GM23338 (cell line): ENCODE measurements around the gene SORCS2. TPM values are rescaled to one million over a fixed set of nuclear protein-coding genes. Genes with fewer than 3 reads are reported as not detected.

Experiments
- ATAC-seq: fragments of 200-7000 bp; cut with Tn5 transposase; 3 replicates; pipeline ENCODE4 v1.9.1; 2020
- DNase-seq: peaks from one replicate; pipeline ENCODE4 v3.0.0-alpha.2; 2015; ENCODE audit warnings: low spot score
- H2AFZ ChIP-seq: fragments of 200-600 bp; sonication (generic); 2 replicates; pipeline ENCODE4 v1.8.0; 2016; ENCODE audit warnings: antibody characterized with exemption, mild to moderate bottlenecking, moderate library complexity
- H3F3A ChIP-seq: fragments of 200-600 bp; sonication (generic); replicated peaks from 2 replicates; pipeline ENCODE4 v1.8.0; 2017; ENCODE audit warnings: antibody characterized with exemption, mixed run types, low read depth
- H3K27ac ChIP-seq: fragments of 200-600 bp; sonication (generic); 2 replicates; pipeline ENCODE4 v1.6.1; 2016; ENCODE audit warnings: low read depth
- H3K27me3 ChIP-seq: fragments of 200-600 bp; sonication (generic); 2 replicates; pipeline ENCODE4 v1.8.0; 2016; ENCODE audit warnings: mild to moderate bottlenecking, mixed run types, moderate library complexity; ENCODE audit not compliant: insufficient read depth
- H3K36me3 ChIP-seq: fragments of 200-600 bp; sonication (generic); 2 replicates; pipeline ENCODE4 v1.8.0; 2016; ENCODE audit warnings: mild to moderate bottlenecking; ENCODE audit not compliant: insufficient read depth
- H3K4me1 ChIP-seq: fragments of 200-600 bp; sonication (generic); 2 replicates; pipeline ENCODE4 v1.8.0; 2016; ENCODE audit warnings: mild to moderate bottlenecking, moderate library complexity; ENCODE audit not compliant: insufficient read depth
- H3K4me2 ChIP-seq: fragments of 200-600 bp; sonication (generic); 2 replicates; pipeline ENCODE4 v1.7.1; 2017; ENCODE audit warnings: mixed run types
- H3K4me3 ChIP-seq: fragments of 200-600 bp; sonication (generic); 2 replicates; pipeline ENCODE4 v1.6.1; 2016; ENCODE audit warnings: mixed run types
- H3K79me2 ChIP-seq: fragments of 200-600 bp; sonication (generic); replicated peaks from 2 replicates; pipeline ENCODE4 v1.8.0; 2017; ENCODE audit warnings: mild to moderate bottlenecking; ENCODE audit not compliant: insufficient read depth
- H3K9me2 ChIP-seq: fragments of 200-600 bp; sonication (generic); 2 replicates; pipeline ENCODE4 v1.8.0; 2017; ENCODE audit not compliant: insufficient read depth
- H4K20me1 ChIP-seq: fragments of 200-600 bp; sonication (generic); replicated peaks from 2 replicates; pipeline ENCODE4 v1.8.0; 2017; ENCODE audit warnings: mild to moderate bottlenecking; ENCODE audit not compliant: insufficient read depth
- H3K27ac Mint-ChIP-seq: 2 replicates; pipeline ENCODE4 v1.8.0; 2020; ENCODE audit warnings: inconsistent platforms, mild to moderate bottlenecking, moderate library complexity, mixed read lengths
- H3K27me3 Mint-ChIP-seq: 3 replicates; pipeline ENCODE4 v1.8.0; 2022; ENCODE audit warnings: low read depth, mild to moderate bottlenecking, moderate library complexity, mixed read lengths, inconsistent platforms; ENCODE audit not compliant: insufficient read depth, poor library complexity
- H3K36me3 Mint-ChIP-seq: 3 replicates; pipeline ENCODE4 v1.8.0; 2021; ENCODE audit warnings: low read depth, mild to moderate bottlenecking, inconsistent platforms, moderate library complexity, mixed read lengths
- H3K4me1 Mint-ChIP-seq: 3 replicates; pipeline ENCODE4 v1.8.0; 2020; ENCODE audit warnings: mild to moderate bottlenecking, inconsistent platforms, mixed read lengths
- H3K4me3 Mint-ChIP-seq: 3 replicates; pipeline ENCODE4 v1.8.0; 2021; ENCODE audit warnings: moderate library complexity, mild to moderate bottlenecking, inconsistent platforms, mixed read lengths
- H3K9me3 Mint-ChIP-seq: 3 replicates; pipeline ENCODE4 v1.8.0; 2020; ENCODE audit warnings: moderate library complexity, mild to moderate bottlenecking, inconsistent platforms, mixed read lengths
- CREB1 ChIP-seq: fragments of 250-450 bp; sonication (Bioruptor Pico); IDR thresholded peaks from 2 replicates; pipeline ENCODE4 v1.5.0; 2020; ENCODE audit warnings: low read depth, mild to moderate bottlenecking, moderate library complexity
- EZH2 ChIP-seq: fragments of 200-600 bp; sonication (generic); IDR thresholded peaks from one replicate; pipeline ENCODE4 v1.8.0; 2017; ENCODE audit warnings: antibody characterized with exemption, mild to moderate bottlenecking, low read depth; ENCODE audit not compliant: unreplicated experiment
- EZH2phosphoT487 ChIP-seq: fragments of 200-600 bp; sonication (generic); IDR thresholded peaks from one replicate; pipeline ENCODE4 v1.8.1; 2018; ENCODE audit warnings: antibody characterized with exemption; ENCODE audit not compliant: unreplicated experiment
- JUNB ChIP-seq: IDR thresholded peaks from one replicate; pipeline ENCODE4 v1.6.1; 2016; ENCODE audit warnings: antibody characterized with exemption; ENCODE audit not compliant: unreplicated experiment
- NANOG ChIP-seq: IDR thresholded peaks from 2 replicates; pipeline ENCODE4 v1.6.1; 2016; ENCODE audit warnings: antibody characterized with exemption, borderline replicate concordance
- POLR2AphosphoS5 ChIP-seq: IDR thresholded peaks from 2 replicates; pipeline ENCODE4 v1.6.1; 2016; ENCODE audit warnings: antibody characterized with exemption, low read depth
- STAT1 ChIP-seq: IDR thresholded peaks from one replicate; pipeline ENCODE4 v1.6.1; 2016; ENCODE audit warnings: antibody characterized with exemption; ENCODE audit not compliant: unreplicated experiment
- ZNF114 ChIP-seq: fragments of 250-450 bp; sonication (Bioruptor Pico); IDR thresholded peaks from 2 replicates; pipeline ENCODE4 v1.5.0; 2020; ENCODE audit warnings: mild to moderate bottlenecking, moderate library complexity
- ZNF331 ChIP-seq: fragments of 250-450 bp; sonication (Bioruptor Pico); IDR thresholded peaks from 2 replicates; pipeline ENCODE4 v1.5.0; 2020; ENCODE audit warnings: low read depth, mild to moderate bottlenecking, moderate library complexity
- polyA plus RNA-seq: library from polyadenylated mRNA; unstranded; fragments of >200 nt; fragmentation: Nextera tagmentation; extraction: Ambion mirVana; gene quantifications from 2 replicates; pipeline ENCODE4 v1.2.1, GENCODE V29; 2016
- total RNA-seq: library from RNA; depleted of rRNA; stranded (reverse); fragments of >200 nt; shearing (Covaris generic); gene quantifications from 2 replicates; pipeline ENCODE4 v1.2.3, GENCODE V29; 2014
- TF ChIP-seq, protein P1 (sequence below): IDR thresholded peaks from 2 replicates; pipeline ENCODE4 v1.6.1; 2016; ENCODE audit warnings: antibody characterized with exemption
- TF ChIP-seq, protein P2 (sequence below), 2 experiments: fragments of 200-600 bp in 1 of 2; sonication (generic) in 1 of 2; conservative IDR thresholded peaks; 2 replicates each; pipeline versions ENCODE4 v1.5.1 to v1.6.1; 2016 to 2017; ENCODE audit warnings: antibody characterized with exemption in 2 of 2, low read depth in 2 of 2, mild to moderate bottlenecking in 2 of 2, moderate library complexity in 1 of 2
- TF ChIP-seq, protein P3 (sequence below): IDR thresholded peaks from one replicate; pipeline ENCODE4 v1.6.1; 2018; ENCODE audit warnings: antibody characterized with exemption; ENCODE audit not compliant: unreplicated experiment

Gene SORCS2
- total and polyA plus RNA-seq, 2 experiments from 2014 or later = 0.47 to 2.4 TPM

DNA sequence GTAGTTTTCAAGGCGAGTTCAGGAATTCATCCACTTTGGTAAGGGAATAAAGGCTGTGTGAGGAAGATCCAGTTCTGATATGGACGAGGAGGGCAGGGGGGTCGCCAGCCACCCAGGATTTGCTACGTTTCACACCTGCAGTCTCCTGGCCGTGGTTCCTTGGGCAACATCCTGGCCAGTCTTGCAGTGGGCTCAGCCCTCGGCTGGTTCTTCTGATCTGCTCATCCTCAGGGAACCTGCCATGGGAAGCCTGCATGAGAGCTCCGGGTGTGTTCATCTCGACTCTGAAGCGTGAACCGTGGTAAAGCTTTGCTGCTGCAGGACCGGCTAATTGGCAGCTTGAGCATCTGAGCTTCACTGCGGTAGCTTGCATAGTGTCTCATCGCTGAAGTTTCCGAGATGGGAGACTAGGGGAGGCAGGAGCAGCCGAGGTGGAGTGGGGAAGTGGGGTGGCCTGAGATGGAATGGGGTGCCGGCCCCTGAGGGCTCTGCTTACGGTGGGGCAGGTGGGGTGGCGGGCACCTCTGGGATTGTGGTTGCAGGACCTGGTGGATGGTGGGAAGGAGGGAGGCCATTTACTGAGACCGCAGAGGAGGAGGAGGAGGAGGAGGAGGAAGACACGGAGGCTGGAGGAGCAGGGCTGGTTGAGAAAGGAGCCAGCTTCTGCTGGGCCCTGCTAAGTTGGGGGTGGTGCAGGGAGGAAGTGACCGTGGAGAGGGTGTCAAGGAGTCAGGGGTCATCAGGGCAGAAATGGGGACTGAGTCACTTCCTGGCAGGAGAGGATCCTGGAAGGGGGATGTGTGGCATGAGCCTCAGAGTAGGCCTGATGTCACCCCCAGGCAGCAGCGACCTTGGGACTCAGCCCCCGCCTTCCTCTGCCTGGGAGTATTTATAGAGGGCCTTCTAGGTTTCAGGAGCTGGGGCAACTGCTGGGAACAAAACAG, 455.5 kb downstream of the SORCS2 start (continued):
- TF ChIP-seq STAT1 (no peak), CREB1 (CRISPR knock-in tag) (no peak), EZH2 (no peak), NANOG (no peak), ZNF331 (CRISPR knock-in tag) (no peak), POLR2AphosphoS5 (no peak)
- TF ChIP-seq, protein P1, sequence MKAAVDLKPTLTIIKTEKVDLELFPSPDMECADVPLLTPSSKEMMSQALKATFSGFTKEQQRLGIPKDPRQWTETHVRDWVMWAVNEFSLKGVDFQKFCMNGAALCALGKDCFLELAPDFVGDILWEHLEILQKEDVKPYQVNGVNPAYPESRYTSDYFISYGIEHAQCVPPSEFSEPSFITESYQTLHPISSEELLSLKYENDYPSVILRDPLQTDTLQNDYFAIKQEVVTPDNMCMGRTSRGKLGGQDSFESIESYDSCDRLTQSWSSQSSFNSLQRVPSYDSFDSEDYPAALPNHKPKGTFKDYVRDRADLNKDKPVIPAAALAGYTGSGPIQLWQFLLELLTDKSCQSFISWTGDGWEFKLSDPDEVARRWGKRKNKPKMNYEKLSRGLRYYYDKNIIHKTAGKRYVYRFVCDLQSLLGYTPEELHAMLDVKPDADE = no peak

- Histone ChIP-seq H3K27ac (no peak overlapping the region), H4K20me1 (no peaks in the 10 kb centered on the region), H3K79me2 (no peaks in the 10 kb centered on the region), H3K36me3 (no peaks in the 10 kb centered on the region), H3K9me2 (no peaks in the 10 kb centered on the region), H3K27me3 (no peaks in the 10 kb centered on the region), H2AFZ (no peak overlapping the region), H3K4me2 (no peak overlapping the region), H3K4me3 (no peak overlapping the region), H3K4me1 (peaks cover 4% of the 10 kb centered on the region), H3F3A (no peaks in the 10 kb centered on the region)
- DNase-seq (no peak), ATAC-seq (no peak)
- Mint-ChIP-seq H3K4me3 (no peak overlapping the region), H3K4me1 (peaks cover 15% of the 10 kb centered on the region), H3K9me3 (peaks cover 4% of the 10 kb centered on the region; the same call in 2 of the 3 replicates), H3K36me3 (no peaks in the 10 kb centered on the region), H3K27me3 (peaks cover 19% of the 10 kb centered on the region), H3K27ac (no peak overlapping the region)
- TF ChIP-seq NANOG (no peak), STAT1 (no peak), ZNF331 (CRISPR knock-in tag) (no peak), ZNF114 (CRISPR knock-in tag) (no peak), EZH2phosphoT487 (no peak), CREB1 (CRISPR knock-in tag) (no peak), JUNB (no peak)
- TF ChIP-seq, protein P2, sequence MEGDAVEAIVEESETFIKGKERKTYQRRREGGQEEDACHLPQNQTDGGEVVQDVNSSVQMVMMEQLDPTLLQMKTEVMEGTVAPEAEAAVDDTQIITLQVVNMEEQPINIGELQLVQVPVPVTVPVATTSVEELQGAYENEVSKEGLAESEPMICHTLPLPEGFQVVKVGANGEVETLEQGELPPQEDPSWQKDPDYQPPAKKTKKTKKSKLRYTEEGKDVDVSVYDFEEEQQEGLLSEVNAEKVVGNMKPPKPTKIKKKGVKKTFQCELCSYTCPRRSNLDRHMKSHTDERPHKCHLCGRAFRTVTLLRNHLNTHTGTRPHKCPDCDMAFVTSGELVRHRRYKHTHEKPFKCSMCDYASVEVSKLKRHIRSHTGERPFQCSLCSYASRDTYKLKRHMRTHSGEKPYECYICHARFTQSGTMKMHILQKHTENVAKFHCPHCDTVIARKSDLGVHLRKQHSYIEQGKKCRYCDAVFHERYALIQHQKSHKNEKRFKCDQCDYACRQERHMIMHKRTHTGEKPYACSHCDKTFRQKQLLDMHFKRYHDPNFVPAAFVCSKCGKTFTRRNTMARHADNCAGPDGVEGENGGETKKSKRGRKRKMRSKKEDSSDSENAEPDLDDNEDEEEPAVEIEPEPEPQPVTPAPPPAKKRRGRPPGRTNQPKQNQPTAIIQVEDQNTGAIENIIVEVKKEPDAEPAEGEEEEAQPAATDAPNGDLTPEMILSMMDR (conservative IDR thresholded peaks at IDR 0.05; ENCODE audit: low read depth in 2 of 2) = no peak
- TF ChIP-seq, protein P3, sequence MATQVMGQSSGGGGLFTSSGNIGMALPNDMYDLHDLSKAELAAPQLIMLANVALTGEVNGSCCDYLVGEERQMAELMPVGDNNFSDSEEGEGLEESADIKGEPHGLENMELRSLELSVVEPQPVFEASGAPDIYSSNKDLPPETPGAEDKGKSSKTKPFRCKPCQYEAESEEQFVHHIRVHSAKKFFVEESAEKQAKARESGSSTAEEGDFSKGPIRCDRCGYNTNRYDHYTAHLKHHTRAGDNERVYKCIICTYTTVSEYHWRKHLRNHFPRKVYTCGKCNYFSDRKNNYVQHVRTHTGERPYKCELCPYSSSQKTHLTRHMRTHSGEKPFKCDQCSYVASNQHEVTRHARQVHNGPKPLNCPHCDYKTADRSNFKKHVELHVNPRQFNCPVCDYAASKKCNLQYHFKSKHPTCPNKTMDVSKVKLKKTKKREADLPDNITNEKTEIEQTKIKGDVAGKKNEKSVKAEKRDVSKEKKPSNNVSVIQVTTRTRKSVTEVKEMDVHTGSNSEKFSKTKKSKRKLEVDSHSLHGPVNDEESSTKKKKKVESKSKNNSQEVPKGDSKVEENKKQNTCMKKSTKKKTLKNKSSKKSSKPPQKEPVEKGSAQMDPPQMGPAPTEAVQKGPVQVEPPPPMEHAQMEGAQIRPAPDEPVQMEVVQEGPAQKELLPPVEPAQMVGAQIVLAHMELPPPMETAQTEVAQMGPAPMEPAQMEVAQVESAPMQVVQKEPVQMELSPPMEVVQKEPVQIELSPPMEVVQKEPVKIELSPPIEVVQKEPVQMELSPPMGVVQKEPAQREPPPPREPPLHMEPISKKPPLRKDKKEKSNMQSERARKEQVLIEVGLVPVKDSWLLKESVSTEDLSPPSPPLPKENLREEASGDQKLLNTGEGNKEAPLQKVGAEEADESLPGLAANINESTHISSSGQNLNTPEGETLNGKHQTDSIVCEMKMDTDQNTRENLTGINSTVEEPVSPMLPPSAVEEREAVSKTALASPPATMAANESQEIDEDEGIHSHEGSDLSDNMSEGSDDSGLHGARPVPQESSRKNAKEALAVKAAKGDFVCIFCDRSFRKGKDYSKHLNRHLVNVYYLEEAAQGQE = no peak
These were observed 456.4 kb downstream of the SORCS2 start for GRCh38 chr4:7648544-7649395.
